ENCODE measurements around the gene PITX3.
"Not testable (repeated sequence)": the region's sequence is repeated elsewhere in the genome, so short reads cannot be mapped to it uniquely, and the experiment has no call there.

PITX3 gene

GRCh38 chr10:102266670-102267069 is 25.4 kb upstream of the PITX3 start:
- H3K4me1 ChIP-seq, result no peaks in the 10 kb centered on the region
- H3K27ac ChIP-seq, result no peak overlapping the region
- no peak overlapping the region for H3K9ac ChIP-seq
- H3K36me3 ChIP-seq, result peaks cover 71 to 99% (median 80%) of the 10 kb centered on the region in 11 experiments
- no peaks in the 10 kb centered on the region for H3K9me3 ChIP-seq (replicated peaks in 1 of 11)
- peaks cover 22 to 100% (median 81%) of the 10 kb centered on the region in 11 experiments; a peak in 21 of 22 replicates for H4K20me1 ChIP-seq
- no peak for TF ChIP-seq Cebpa-rat (IDR thresholded peaks at IDR 0.05)
- no peaks in the 10 kb centered on the region for H3K27me3 ChIP-seq
- no peak overlapping the region for H3K4me3 ChIP-seq
- no peak overlapping the region for H3K4me2 ChIP-seq

GRCh38 chr10:102264371-102264770 is 23.1 kb upstream of the PITX3 start:
- no peaks in the 10 kb centered on the region for H3K27me3 ChIP-seq
- H3K4me1 ChIP-seq, result no peaks in the 10 kb centered on the region
- no peak overlapping the region for H3K9ac ChIP-seq
- H3K4me2 ChIP-seq, result no peak overlapping the region
- no peak for TF ChIP-seq Cebpa-rat (IDR thresholded peaks at IDR 0.05)
- peaks cover 86 to 99% (median 96%) of the 10 kb centered on the region in 11 experiments for H3K36me3 ChIP-seq
- H3K27ac ChIP-seq, result no peak overlapping the region
- H4K20me1 ChIP-seq, result peaks cover 22 to 90% (median 74%) of the 10 kb centered on the region in 11 experiments; a peak in 21 of 22 replicates
- H3K9me3 ChIP-seq (replicated peaks in 1 of 11), result no peaks in the 10 kb centered on the region
- no peak overlapping the region for H3K4me3 ChIP-seq

- Histone ChIP-seq H3K4me1 (no peaks in the 10 kb centered on the region), H3K4me2 (no peak overlapping the region), H3K9me3 (replicated peaks in 1 of 11) (no peaks in the 10 kb centered on the region), H3K36me3 (peaks cover 89 to 99% (median 94%) of the 10 kb centered on the region in 11 experiments), H3K27ac (no peak overlapping the region), H3K4me3 (no peak overlapping the region), H4K20me1 (peaks cover 17 to 86% (median 67%) of the 10 kb centered on the region in 11 experiments; a peak in 21 of 22 replicates), H3K9ac (no peak overlapping the region), H3K27me3 (no peaks in the 10 kb centered on the region)
- TF ChIP-seq Cebpa-rat (IDR thresholded peaks at IDR 0.05), result no peak
Observed at GRCh38 chr10:102262744-102263370, 21.5 kb upstream of the PITX3 start.

- Histone ChIP-seq H3K4me2 (no peak overlapping the region), H3K27me3 (no peaks in the 10 kb centered on the region), H4K20me1 (peaks cover 26 to 86% (median 67%) of the 10 kb centered on the region in 11 experiments; a peak in 21 of 22 replicates), H3K4me1 (no peaks in the 10 kb centered on the region), H3K9me3 (replicated peaks in 1 of 11) (no peaks in the 10 kb centered on the region), H3K4me3 (no peak overlapping the region), H3K9ac (no peak overlapping the region), H3K27ac (no peak overlapping the region), H3K36me3 (peaks cover 83 to 99% (median 93%) of the 10 kb centered on the region in 11 experiments)
- no peak for TF ChIP-seq Cebpa-rat (IDR thresholded peaks at IDR 0.05)
Observed at GRCh38 chr10:102261842-102262241, 20.5 kb upstream of the PITX3 start.

GRCh38 chr10:102261196-102261595 is 19.9 kb upstream of the PITX3 start:
- no peak for TF ChIP-seq Cebpa-rat (IDR thresholded peaks at IDR 0.05)

GRCh38 chr10:102255404-102255803 is 14.1 kb upstream of the PITX3 start:
- no peak overlapping the region for H3K4me3 ChIP-seq
- TF ChIP-seq Cebpa-rat (IDR thresholded peaks at IDR 0.05), result no peak
- no peak overlapping the region for H3K9ac ChIP-seq
- no peak overlapping the region for H3K4me2 ChIP-seq
- no peaks in the 10 kb centered on the region for H3K27me3 ChIP-seq
- H3K36me3 ChIP-seq, result peaks cover 46 to 91% (median 80%) of the 10 kb centered on the region in 11 experiments
- no peak overlapping the region for H3K27ac ChIP-seq
- H4K20me1 ChIP-seq, result peaks cover 66 to 93% (median 79%) of the 10 kb centered on the region in 11 experiments
- no peaks in the 10 kb centered on the region for H3K9me3 ChIP-seq (replicated peaks in 1 of 11)
- H3K4me1 ChIP-seq, result no peaks in the 10 kb centered on the region

More at GRCh38 chr10:102261196-102261595, 19.9 kb upstream of the PITX3 start:
- H4K20me1 ChIP-seq, result peaks cover 30 to 86% (median 67%) of the 10 kb centered on the region in 11 experiments; a peak in 21 of 22 replicates
- H3K9ac ChIP-seq, result peak overlapping the region in 1 of 11 experiments; percentile 45; a peak in 1 of 22 replicates
- no peaks in the 10 kb centered on the region for H3K9me3 ChIP-seq (replicated peaks in 1 of 11)
- no peaks in the 10 kb centered on the region for H3K27me3 ChIP-seq
- no peak overlapping the region for H3K4me3 ChIP-seq
- no peaks in the 10 kb centered on the region for H3K4me1 ChIP-seq
- H3K36me3 ChIP-seq, result peaks cover 82 to 99% (median 92%) of the 10 kb centered on the region in 11 experiments
- H3K27ac ChIP-seq, result no peak overlapping the region
- no peak overlapping the region for H3K4me2 ChIP-seq

- H3K4me2 ChIP-seq, result no peak overlapping the region
- H3K27ac ChIP-seq, result no peak overlapping the region
- H3K4me3 ChIP-seq, result no peak overlapping the region
- no peaks in the 10 kb centered on the region for H3K4me1 ChIP-seq
- H3K9ac ChIP-seq, result no peak overlapping the region
- H3K36me3 ChIP-seq, result peaks cover 45 to 91% (median 77%) of the 10 kb centered on the region in 11 experiments
- no peak for TF ChIP-seq Cebpa-rat (IDR thresholded peaks at IDR 0.05)
- H4K20me1 ChIP-seq, result peaks cover 71 to 99% (median 89%) of the 10 kb centered on the region in 11 experiments
- no peaks in the 10 kb centered on the region for H3K9me3 ChIP-seq (replicated peaks in 1 of 11)
- no peaks in the 10 kb centered on the region for H3K27me3 ChIP-seq
Observed at GRCh38 chr10:102254426-102254825, 13.1 kb upstream of the PITX3 start.

- not testable (repeated sequence) for H3K27me3 ChIP-seq; H3K9ac ChIP-seq; H3K4me3 ChIP-seq; H3K9me3 ChIP-seq (replicated peaks in 1 of 11); H3K4me2 ChIP-seq; H3K27ac ChIP-seq
- peaks cover 47 to 93% (median 75%) of the 10 kb centered on the region in 11 experiments for H3K36me3 ChIP-seq
- peaks cover 87 to 100% (median 99%) of the 10 kb centered on the region in 11 experiments for H4K20me1 ChIP-seq
- peaks cover 5 to 17% (median 12%) of the 10 kb centered on the region in 10 experiments for H3K4me1 ChIP-seq
Observed at GRCh38 chr10:102252508-102252907, 11.2 kb upstream of the PITX3 start.

GRCh38 chr10:102247734-102248133 is 6.4 kb upstream of the PITX3 start:
- TF ChIP-seq Cebpa-rat (IDR thresholded peaks at IDR 0.05), result no peak
- Histone ChIP-seq H3K4me3 (peak overlapping the region in 3 of 10 experiments; percentile 22 to 91 (median 72); a peak in 2 of 20 replicates), H4K20me1 (peaks cover 51 to 74% (median 68%) of the 10 kb centered on the region in 11 experiments), H3K27ac (no peak overlapping the region), H3K9me3 (replicated peaks in 1 of 11) (no peaks in the 10 kb centered on the region), H3K9ac (0 out of 22 replicates have a peak overlapping the region, but pooled peaks of 1 of the 11 experiments have one; percentile 6), H3K4me1 (peaks cover 27 to 37% (median 33%) of the 10 kb centered on the region in 10 experiments), H3K27me3 (peaks cover 0 to 6% (median 4%) of the 10 kb centered on the region in 11 experiments; a peak in 14 of 22 replicates), H3K36me3 (peaks cover 26 to 55% (median 39%) of the 10 kb centered on the region in 11 experiments; a peak in 21 of 22 replicates), H3K4me2 (peak overlapping the region; percentile 86 to 95 (median 92))

All from BLaER1 treated with 17β-estradiol and CSF1 and Interleukin-3, amounts not matched to agents 10 nM and 100 nM (cell line).